Body of pancreas (tissue), 4 donors: Measurements from ENCODE around the gene ARPC5. TPM values are rescaled to one million over a fixed set of nuclear protein-coding genes. Genes with fewer than 3 reads are reported as not detected.

Experiments used
- ATAC-seq: fragments of 150-250 bp; one replicate; pipeline ENCODE4 v1.9.1; 2016
- DNase-seq, 4 donors: peaks; one replicate each; pipeline ENCODE4 v3.0.0-alpha.2; 2019
- H3K27ac ChIP-seq, 4 donors: fragments of 200-600 bp; sonication (generic); 1 replicate in 3 of 4; 2 replicates in 1 of 4; pipeline versions ENCODE4 v1.5.1 to v1.6.1; 2016 to 2019; ENCODE audit warnings: mild to moderate bottlenecking in 1 of 4, mixed read lengths in 1 of 4, moderate library complexity in 1 of 4
- H3K27me3 ChIP-seq, 2 donors: fragments of 200-600 bp; sonication (generic); one replicate each; pipeline ENCODE4 v1.6.0; 2016; ENCODE audit warnings: mild to moderate bottlenecking in 1 of 2
- H3K36me3 ChIP-seq, 2 donors: fragments of 200-600 bp; sonication (generic); replicated peaks in 1 of 2; 2 replicates each; pipeline ENCODE4 v1.5.1; 2016; ENCODE audit warnings: low read depth in 2 of 2; ENCODE audit not compliant: insufficient read depth in 1 of 2
- H3K4me1 ChIP-seq: fragments of 200-600 bp; sonication (generic); one replicate; pipeline ENCODE4 v1.6.0; 2016
- H3K4me3 ChIP-seq, 2 donors: fragments of 200-600 bp; sonication (generic); 1 replicate in 1 of 2; 2 replicates in 1 of 2; pipeline ENCODE4 v1.5.1; 2016 to 2019
- H3K9me3 ChIP-seq, 3 donors: fragments of 200-600 bp; sonication (generic); 1 replicate in 2 of 3; 2 replicates in 1 of 3; pipeline ENCODE4 v1.5.1; 2016
- POLR2A ChIP-seq, 3 donors: fragments of 450-650 bp; IDR thresholded peaks; one replicate each; pipeline ENCODE4 v1.6.1; 2016; ENCODE audit warnings: antibody characterized with exemption in 3 of 3, mild to moderate bottlenecking in 2 of 3
- whole genome bisulfite sequencing, 2 donors: methylation state at CpG; one replicate each; pipeline ENCODE4 v1.1.5; 2017; 5-methylcytosine and 5-hydroxymethylcytosine counted together
- intact Hi-C: fragments of 100-400 bp; cut with DNase I; formaldehyde crosslinking; loops from one replicate; pipeline ENCODE4 v1.15.1; 2023
- total RNA-seq, 2 donors: library from RNA; depleted of rRNA; stranded (reverse); fragments of >200 nt; gene quantifications; one replicate each; pipeline ENCODE4 v1.1.0, GENCODE V29; 2016
- TF ChIP-seq, protein P1 (sequence below), 7 experiments: fragments of 450-650 bp in 4 of 7; fragments of 200-600 bp in 3 of 7; sonication (generic) in 3 of 7; IDR thresholded peaks; one replicate each; pipeline ENCODE4 v1.5.1; 2016 to 2019; ENCODE audit warnings: antibody characterized with exemption in 7 of 7

Gene ARPC5
- total RNA-seq, 2 donors from 2014 or later: 29.3 to 52.4 TPM

DNA sequence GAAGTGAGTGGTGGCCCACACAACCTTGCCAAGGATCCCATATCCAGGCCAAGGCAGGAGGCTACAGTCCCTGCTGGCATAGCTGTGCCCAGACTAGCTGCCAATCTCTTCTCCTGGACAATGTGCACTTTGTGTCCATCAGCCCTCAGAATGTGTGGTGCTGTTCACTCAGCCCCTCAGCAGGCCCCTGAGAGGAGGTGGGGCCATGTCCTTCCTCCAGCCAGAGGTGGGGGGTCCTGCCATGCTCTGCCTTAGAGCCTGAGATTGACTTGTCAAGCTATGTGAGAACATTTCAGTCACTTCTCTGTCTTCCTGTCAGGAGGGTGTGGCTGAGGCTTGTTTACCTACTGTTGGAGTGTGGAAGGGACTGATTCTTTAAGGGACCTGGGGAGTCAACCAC, 46.8 kb downstream of the ARPC5 start:
- peak overlapping the region in 1 of 4 donors; percentile 60 for H3K27ac ChIP-seq
- H3K4me3 ChIP-seq: no peak overlapping the region
- H3K9me3 ChIP-seq: no peaks in the 10 kb centered on the region
- DNase-seq (no peak), ATAC-seq (no peak)
- H3K4me1 ChIP-seq: no peaks in the 10 kb centered on the region
- intact Hi-C loops: no loop called here
- H3K27me3 ChIP-seq: no peaks in the 10 kb centered on the region
- no peaks in the 10 kb centered on the region for H3K36me3 ChIP-seq
- no peak for TF ChIP-seq POLR2A (IDR thresholded peaks at IDR 0.05)
- TF ChIP-seq, protein P1, sequence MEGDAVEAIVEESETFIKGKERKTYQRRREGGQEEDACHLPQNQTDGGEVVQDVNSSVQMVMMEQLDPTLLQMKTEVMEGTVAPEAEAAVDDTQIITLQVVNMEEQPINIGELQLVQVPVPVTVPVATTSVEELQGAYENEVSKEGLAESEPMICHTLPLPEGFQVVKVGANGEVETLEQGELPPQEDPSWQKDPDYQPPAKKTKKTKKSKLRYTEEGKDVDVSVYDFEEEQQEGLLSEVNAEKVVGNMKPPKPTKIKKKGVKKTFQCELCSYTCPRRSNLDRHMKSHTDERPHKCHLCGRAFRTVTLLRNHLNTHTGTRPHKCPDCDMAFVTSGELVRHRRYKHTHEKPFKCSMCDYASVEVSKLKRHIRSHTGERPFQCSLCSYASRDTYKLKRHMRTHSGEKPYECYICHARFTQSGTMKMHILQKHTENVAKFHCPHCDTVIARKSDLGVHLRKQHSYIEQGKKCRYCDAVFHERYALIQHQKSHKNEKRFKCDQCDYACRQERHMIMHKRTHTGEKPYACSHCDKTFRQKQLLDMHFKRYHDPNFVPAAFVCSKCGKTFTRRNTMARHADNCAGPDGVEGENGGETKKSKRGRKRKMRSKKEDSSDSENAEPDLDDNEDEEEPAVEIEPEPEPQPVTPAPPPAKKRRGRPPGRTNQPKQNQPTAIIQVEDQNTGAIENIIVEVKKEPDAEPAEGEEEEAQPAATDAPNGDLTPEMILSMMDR (IDR thresholded peaks at IDR 0.05): no peak

DNA sequence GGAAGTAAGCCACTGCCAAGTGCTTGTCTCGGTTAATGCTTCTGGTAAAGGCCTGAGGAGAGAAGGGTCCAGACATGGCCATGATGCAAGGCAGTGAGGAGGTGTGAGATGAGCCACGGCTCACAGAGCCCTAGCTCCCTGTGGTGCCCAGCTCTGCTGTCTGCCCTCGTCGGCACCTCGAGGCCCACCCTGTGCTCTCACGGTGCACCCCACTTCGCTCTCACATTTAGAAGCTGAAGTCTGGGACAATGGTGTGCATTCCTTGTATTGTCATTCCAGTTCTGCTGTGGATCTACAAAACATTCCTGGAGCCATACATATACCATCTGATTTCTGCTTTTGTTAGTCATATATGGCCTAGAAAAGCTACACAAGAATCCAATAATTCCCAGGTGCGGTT, 48.7 kb downstream of the ARPC5 start:
- no peak overlapping the region for H3K27ac ChIP-seq
- H3K4me3 ChIP-seq: no peak overlapping the region
- H3K9me3 ChIP-seq: no peaks in the 10 kb centered on the region
- H3K36me3 ChIP-seq: no peaks in the 10 kb centered on the region
- intact Hi-C loops: no loop called here
- no peaks in the 10 kb centered on the region for H3K4me1 ChIP-seq
- no peak for DNase-seq
- 90 to 94% methylated on average over 6 to 8 of the region's 8 CpGs for WGBS, 2 donors
- no peaks in the 10 kb centered on the region for H3K27me3 ChIP-seq
- no peak for ATAC-seq
- TF ChIP-seq, protein P1 (IDR thresholded peaks at IDR 0.05): no peak
- TF ChIP-seq POLR2A (IDR thresholded peaks at IDR 0.05): no peak

GRCh38 chr1:183586455-183586854, 49.1 kb downstream of the ARPC5 start:
- DNase-seq: no peak

DNA sequence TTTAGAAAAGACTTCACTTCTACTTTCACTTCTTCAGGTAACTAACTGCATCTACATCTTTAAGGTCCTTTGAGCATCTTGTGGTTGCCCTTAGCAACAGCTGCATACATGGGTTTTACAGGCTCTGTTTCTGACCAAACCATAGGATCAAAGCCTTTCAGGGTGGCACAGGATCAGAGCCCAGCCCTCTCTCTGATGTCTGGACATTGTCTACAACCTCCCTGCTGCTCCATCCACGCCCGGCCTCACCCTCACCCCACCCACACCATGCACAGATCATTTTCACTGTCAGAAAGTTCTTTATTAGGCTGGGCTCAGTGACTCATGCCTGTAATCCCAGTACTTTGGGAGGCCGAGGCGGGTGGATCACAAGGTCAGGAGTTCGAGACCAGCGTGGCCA, 50.5 kb downstream of the ARPC5 start:
- no peaks in the 10 kb centered on the region for H3K27me3 ChIP-seq
- H3K4me3 ChIP-seq: no peak overlapping the region
- H3K36me3 ChIP-seq: no peaks in the 10 kb centered on the region
- no peaks in the 10 kb centered on the region for H3K9me3 ChIP-seq
- 80 to 84% methylated on average over 6 of the region's 6 CpGs for WGBS, 2 donors
- H3K27ac ChIP-seq: no peak overlapping the region
- intact Hi-C loops: no loop called here
- no peak for ATAC-seq
- no peaks in the 10 kb centered on the region for H3K4me1 ChIP-seq
- DNase-seq: no peak
- TF ChIP-seq POLR2A (IDR thresholded peaks at IDR 0.05): no peak
- TF ChIP-seq, protein P1 (IDR thresholded peaks at IDR 0.05): no peak

More at GRCh38 chr1:183586455-183586854, 49.1 kb downstream of the ARPC5 start:
- intact Hi-C loops: no loop called here
- TF ChIP-seq, protein P1 (IDR thresholded peaks at IDR 0.05): no peak
- no peak for TF ChIP-seq POLR2A (IDR thresholded peaks at IDR 0.05)
- H3K36me3 ChIP-seq: no peaks in the 10 kb centered on the region
- H3K4me1 ChIP-seq: no peaks in the 10 kb centered on the region
- no peak for ATAC-seq
- no peak overlapping the region for H3K4me3 ChIP-seq
- 78% methylated on average over 1 of the region's 1 CpG; no CpG with 5 or more reads in 1 of the 2 donors for WGBS, 2 donors
- no peaks in the 10 kb centered on the region for H3K9me3 ChIP-seq
- H3K27ac ChIP-seq: no peak overlapping the region
- no peaks in the 10 kb centered on the region for H3K27me3 ChIP-seq

DNA sequence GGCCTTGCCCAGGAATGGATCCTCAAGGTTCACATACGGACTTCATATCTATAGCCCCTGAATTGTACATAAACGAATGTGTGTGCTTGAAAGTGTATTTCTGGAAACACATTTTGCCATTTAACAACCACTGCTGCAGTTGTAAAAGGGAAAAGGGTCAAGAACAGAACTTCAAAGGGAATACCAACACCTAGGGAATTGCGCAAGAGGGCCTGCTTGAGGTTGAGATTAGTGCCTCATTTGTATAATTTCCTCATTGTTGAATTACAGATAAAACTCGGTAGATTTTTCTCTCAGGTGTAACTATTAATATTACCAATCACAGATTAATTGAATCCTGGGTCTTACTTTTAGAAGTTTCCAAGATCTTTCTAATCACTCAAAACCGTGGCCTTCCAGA, 51.4 kb downstream of the ARPC5 start:
- intact Hi-C loops: no loop called here
- H3K4me1 ChIP-seq: no peaks in the 10 kb centered on the region
- WGBS, 2 donors: 52 to 67% methylated on average over 5 of the region's 5 CpGs
- H3K36me3 ChIP-seq: no peaks in the 10 kb centered on the region
- no peak for DNase-seq
- no peaks in the 10 kb centered on the region for H3K27me3 ChIP-seq
- H3K27ac ChIP-seq: peak overlapping the region in 1 of 4 donors; percentile 26
- ATAC-seq: no peak
- no peak overlapping the region for H3K4me3 ChIP-seq
- no peak for TF ChIP-seq POLR2A (IDR thresholded peaks at IDR 0.05)
- TF ChIP-seq, protein P1 (IDR thresholded peaks at IDR 0.05): no peak
- H3K9me3 ChIP-seq: no peaks in the 10 kb centered on the region
